Stomach (tissue), 4 donors: Measurements from ENCODE around the gene CLEC3A.
A peak's percentile ranks its signal among the peaks of the same experiment; 100 is the strongest.

Source experiments
- POLR2A ChIP-seq, 4 donors: fragments of 450-650 bp; IDR thresholded peaks; one replicate each; pipeline ENCODE4 v1.6.1; 2016; ENCODE audit warnings: antibody characterized with exemption in 4 of 4, control low read depth in 2 of 4, mild to moderate bottlenecking in 1 of 4, moderate library complexity in 1 of 4
- POLR2AphosphoS5 ChIP-seq, 3 donors: sonication (generic); formaldehyde crosslinking; IDR thresholded peaks; one replicate each; pipeline ENCODE4 v1.6.1; 2016; ENCODE audit warnings: antibody characterized with exemption in 3 of 3
- TF ChIP-seq, protein P1 (sequence below), 7 experiments: fragments of 450-650 bp in 4 of 7; fragments of 200-600 bp in 3 of 7; sonication (generic) in 3 of 7; IDR thresholded peaks; one replicate each; pipeline ENCODE4 v1.5.1; 2016 to 2019; ENCODE audit warnings: antibody characterized with exemption in 7 of 7, control low read depth in 2 of 7, mild to moderate bottlenecking in 1 of 7

DNA sequence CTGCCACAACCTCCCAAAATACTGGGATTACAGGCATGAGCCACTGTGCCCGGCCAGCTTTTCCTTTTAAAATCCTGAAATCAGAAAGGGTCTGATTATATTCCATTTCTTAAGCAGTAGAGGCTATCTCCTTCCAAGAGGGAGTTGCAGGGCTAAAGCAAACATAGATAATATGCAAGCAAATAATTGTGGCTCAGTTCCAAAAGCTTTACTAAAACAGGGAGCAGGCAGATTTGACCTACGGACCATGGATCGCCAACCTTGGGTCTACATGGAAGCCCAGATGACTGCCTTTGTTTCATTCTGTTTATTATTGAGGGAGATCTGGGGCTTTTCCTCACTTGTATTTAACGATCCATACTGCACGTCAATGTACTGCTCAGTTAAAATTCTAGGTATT is 38.5 kb downstream of the CLEC3A start:
- TF ChIP-seq, protein P1, sequence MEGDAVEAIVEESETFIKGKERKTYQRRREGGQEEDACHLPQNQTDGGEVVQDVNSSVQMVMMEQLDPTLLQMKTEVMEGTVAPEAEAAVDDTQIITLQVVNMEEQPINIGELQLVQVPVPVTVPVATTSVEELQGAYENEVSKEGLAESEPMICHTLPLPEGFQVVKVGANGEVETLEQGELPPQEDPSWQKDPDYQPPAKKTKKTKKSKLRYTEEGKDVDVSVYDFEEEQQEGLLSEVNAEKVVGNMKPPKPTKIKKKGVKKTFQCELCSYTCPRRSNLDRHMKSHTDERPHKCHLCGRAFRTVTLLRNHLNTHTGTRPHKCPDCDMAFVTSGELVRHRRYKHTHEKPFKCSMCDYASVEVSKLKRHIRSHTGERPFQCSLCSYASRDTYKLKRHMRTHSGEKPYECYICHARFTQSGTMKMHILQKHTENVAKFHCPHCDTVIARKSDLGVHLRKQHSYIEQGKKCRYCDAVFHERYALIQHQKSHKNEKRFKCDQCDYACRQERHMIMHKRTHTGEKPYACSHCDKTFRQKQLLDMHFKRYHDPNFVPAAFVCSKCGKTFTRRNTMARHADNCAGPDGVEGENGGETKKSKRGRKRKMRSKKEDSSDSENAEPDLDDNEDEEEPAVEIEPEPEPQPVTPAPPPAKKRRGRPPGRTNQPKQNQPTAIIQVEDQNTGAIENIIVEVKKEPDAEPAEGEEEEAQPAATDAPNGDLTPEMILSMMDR (IDR thresholded peaks at IDR 0.05), result no peak
- TF ChIP-seq POLR2A (IDR thresholded peaks at IDR 0.05) (no peak), POLR2AphosphoS5 (IDR thresholded peaks at IDR 0.05) (peak in 1 of 3 donors; percentile 9)
